GM12873 (cell line): Measurements from ENCODE around the gene NMRK2.

ENCODE experiments used
- TF ChIP-seq, protein P1 (sequence below): IDR thresholded peaks from 2 replicates; pipeline ENCODE4 v1.5.1; 2012; ENCODE audit warnings: low read depth, mild to moderate bottlenecking, moderate library complexity, low read length, control low read depth; ENCODE audit not compliant: insufficient read depth; ENCODE audit errors: missing control alignments

NMRK2 gene

DNA sequence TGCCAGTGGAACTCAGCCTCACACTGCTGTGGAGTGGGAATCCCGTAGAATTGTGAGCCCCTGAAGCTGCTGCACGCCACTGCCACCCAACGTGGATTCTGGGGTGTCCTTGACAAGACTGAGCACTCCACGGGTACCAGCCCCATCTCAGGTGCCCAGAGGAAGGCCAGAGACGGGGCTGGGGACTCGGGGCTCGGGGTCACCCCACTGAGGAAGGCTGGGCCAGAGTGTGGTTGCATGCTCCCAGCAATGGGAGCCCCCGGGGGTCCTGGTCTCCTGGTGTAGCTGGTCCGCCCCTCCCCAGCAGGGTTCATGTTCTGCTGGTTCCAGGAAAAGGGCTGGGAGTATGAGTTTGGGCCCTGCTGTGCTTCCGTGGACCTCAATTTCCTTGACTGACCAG is 22.8 kb downstream of the NMRK2 start:
- TF ChIP-seq, protein P1, sequence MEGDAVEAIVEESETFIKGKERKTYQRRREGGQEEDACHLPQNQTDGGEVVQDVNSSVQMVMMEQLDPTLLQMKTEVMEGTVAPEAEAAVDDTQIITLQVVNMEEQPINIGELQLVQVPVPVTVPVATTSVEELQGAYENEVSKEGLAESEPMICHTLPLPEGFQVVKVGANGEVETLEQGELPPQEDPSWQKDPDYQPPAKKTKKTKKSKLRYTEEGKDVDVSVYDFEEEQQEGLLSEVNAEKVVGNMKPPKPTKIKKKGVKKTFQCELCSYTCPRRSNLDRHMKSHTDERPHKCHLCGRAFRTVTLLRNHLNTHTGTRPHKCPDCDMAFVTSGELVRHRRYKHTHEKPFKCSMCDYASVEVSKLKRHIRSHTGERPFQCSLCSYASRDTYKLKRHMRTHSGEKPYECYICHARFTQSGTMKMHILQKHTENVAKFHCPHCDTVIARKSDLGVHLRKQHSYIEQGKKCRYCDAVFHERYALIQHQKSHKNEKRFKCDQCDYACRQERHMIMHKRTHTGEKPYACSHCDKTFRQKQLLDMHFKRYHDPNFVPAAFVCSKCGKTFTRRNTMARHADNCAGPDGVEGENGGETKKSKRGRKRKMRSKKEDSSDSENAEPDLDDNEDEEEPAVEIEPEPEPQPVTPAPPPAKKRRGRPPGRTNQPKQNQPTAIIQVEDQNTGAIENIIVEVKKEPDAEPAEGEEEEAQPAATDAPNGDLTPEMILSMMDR = no peak

DNA sequence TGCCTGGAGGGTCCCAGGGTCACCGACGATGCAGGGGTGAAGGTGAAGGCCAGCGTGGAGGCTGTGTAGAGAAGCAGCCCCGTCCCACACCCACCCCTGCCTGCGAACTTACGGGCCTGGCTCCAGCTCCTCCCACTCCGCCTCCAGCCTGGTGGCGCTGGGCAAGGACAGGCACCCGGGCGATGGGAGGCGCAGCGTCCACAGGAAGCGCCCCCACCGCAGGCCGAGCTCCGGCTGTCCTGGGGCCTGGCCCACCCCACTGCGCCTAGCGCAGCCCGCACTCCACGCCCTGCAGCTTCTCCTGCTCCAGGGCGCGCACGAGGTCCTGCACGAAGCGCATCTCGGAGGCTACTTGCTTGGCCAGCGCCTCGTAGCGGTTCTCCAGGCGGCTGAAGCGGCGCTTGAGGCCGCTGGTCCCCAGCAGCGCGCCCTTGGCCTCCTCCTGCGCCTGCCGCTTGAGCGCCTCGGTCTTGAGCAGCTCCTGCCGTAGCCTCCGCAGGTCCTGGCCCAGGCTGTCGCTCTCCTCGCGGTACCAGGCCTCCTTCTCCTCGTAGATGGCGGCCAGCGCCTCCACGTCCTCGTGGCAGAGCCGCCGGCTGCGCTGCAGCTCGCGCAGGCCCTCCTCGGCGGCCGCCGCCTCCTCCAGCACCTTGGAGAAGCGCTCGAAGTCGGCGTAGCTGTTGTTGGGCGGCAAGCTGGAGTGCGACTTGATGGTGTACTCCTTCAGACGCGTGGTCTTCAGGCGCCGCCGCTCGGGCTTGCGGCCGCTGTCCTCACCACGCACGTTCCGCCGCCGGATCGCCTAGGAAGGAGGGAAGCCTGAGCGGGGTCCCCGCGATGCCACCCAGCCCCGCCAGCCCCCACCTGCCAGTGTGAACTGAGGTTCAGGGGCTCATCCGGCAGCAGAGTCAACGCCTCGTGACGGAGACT is 26.2 kb downstream of the NMRK2 start:
- TF ChIP-seq, protein P1 = no peak

DNA sequence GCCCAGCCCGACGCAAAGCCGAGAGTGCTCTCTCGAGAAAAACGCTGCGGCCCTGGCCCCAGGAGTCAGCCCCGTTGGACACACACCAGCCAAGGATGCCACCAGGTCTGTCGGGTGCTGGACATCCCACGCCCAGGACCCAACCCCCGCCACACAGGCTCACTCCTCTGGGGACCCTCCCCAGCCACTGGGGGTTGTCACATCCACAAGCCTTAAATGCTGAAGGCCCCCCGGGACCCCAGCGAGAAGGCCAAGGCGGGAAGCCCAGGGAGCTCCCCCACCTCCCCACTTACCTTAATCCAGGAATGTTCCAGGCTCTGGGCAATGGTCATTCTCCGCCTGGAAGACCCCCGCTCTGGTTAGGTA is 26.9 kb downstream of the NMRK2 start:
- TF ChIP-seq, protein P1 = no peak

DNA sequence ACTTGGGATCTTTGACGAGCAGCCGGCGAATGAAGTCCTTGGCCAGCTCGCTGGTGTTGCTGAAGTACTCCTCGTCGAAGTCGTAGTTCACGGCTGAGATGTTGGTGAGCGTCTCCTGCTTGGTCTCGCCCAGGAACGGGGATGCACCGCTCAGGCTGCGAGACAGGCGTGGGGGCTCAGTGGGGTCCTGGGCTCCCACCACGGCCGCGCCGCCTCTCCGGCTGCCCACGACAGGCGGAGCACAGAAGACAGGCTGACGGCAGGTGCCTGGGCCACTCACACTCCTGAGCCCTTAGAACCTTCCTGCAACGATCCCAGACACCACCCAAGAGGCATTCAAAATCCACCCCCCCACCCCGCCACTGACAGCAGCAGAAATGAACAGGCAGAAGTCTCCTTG is 28.1 kb downstream of the NMRK2 start:
- TF ChIP-seq, protein P1 = no peak

DNA sequence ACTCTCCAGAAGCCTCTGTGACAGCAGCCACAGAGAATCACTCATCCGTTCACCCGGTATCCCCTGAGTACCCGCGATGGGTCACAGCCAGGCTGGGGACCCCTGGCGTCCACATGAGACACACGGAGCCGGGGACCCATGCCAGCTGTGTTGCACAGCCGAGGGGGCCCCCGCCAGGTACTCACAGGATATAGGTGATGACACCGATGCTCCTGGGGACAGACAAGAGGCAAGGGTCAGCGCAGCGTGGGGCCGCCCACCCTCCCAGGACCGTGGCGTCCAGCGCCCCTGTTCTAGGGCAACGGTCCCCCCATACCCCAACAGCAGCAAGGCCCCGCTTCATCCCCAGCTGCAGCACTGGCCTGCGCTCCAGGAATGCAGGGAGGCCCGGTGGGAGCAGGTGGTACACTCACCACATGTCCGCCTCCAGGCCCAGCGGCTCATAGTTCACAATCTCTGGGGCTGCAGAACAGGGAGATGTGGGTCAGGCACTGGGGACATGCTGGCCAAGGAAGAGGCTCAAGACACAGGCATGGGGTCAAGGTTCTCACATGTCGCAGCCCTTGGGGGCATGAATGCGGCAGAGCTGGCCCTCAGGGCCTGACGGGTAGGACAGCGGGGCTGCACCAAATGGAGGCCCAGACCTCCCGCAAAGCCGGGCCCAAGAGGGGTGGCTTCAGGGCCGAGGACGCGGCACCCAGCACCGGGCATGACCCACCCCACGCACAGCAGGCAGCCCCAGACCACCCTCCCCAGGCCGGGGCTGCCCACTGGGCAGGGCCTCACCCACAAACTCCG is 30.8 kb downstream of the NMRK2 start:
- TF ChIP-seq, protein P1 = no peak

DNA sequence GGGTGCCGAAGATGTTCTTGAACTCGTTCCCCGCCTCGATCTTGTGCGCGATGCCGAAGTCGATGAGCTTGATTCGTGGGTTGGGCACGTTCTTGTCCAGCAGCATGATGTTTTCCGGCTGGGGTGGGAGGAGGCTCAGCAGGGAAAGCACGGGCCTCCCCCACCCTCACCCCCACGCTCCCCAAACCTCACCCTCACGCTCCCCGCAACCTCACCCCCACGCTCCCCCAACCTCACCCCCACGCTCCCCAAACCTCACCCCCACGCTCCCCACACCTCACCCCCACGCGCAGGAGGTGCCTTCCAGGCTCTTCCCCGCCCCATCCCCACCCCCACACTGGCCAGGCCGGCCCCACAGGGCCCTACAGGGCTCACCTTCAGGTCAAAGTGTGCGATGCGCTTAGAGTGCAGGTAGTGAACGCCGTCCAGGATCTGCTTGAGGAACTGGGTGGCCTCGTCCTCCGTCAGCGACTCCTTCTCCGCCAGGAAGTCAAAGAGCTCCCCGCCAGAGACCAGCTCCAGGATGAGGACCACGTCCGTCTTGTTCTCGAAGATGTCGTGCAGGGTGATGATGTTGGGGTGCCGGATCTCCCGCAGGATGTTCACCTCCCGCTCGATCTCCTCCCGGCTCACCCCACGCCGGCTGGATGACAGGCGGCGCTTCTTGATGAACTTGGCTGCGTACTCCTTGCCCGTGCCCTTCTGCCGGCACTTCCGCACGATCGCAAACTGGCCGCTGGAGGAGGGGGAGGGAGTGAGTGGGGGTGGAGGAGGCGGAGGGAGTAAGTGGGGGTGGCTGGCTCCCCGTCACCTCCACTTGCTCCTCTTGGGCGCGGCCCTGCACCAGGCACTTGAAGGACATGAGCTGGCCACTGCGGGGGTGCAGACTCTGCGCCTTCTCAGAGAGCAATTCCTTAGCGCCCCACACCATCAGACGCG is 31.7 kb downstream of the NMRK2 start:
- TF ChIP-seq, protein P1 = no peak
